IMR-90 (cell line): ENCODE results near the gene PATJ. TPM values are rescaled to one million over a fixed set of nuclear protein-coding genes. Genes with fewer than 3 reads are reported as not detected.

Source experiments
- ATAC-seq: fragments of 200-7000 bp; cut with Tn5 transposase; 2 replicates; pipeline ENCODE4 v1.9.1; 2020; ENCODE audit warnings: low read depth, mild to moderate bottlenecking, moderate library complexity
- BruUV-seq: library from RNA; stranded (reverse); fragments of 400-500 nt; replicated peaks from 2 replicates; lab custom pipeline; 2021; lab: Mats Ljungman, UMichigan
- CTCF ChIA-PET: fragments of 300-600 bp; formaldehyde crosslinking; extraction: SDS; loops from one replicate; lab custom pipeline; 2021; ENCODE audit warnings: antibody characterized with exemption; lab: Yijun Ruan, JAX
- POLR2A ChIA-PET: fragments of 300-600 bp; sonication (Branson Sonifier 250); formaldehyde crosslinking; loops from one replicate; lab custom pipeline; 2022; ENCODE audit warnings: antibody characterized with exemption; ENCODE audit not compliant: unreplicated experiment; lab: Charles Lee
- DNase-seq: peaks from one replicate; pipeline ENCODE4 v3.0.0; 2013
- H2AFZ ChIP-seq: replicated peaks from 2 replicates; pipeline ENCODE3; 2013; ENCODE audit warnings: low read length, mild to moderate bottlenecking; ENCODE audit not compliant: poor library complexity
- H2AK5ac ChIP-seq: 2 replicates; pipeline ENCODE4 v1.6.1; 2013; ENCODE audit warnings: low read depth, low read length, inconsistent platforms
- H2AK9ac ChIP-seq: replicated peaks from 2 replicates; pipeline ENCODE3; 2013; ENCODE audit warnings: mild to moderate bottlenecking, low read depth, low read length, moderate library complexity; ENCODE audit not compliant: poor library complexity
- H2BK120ac ChIP-seq: 2 replicates; pipeline ENCODE4 v1.6.1; 2013; ENCODE audit warnings: low read depth, low read length, inconsistent platforms
- H2BK15ac ChIP-seq: 3 replicates; pipeline ENCODE4 v1.6.1; 2013; ENCODE audit warnings: low read depth, low read length, inconsistent platforms
- H2BK20ac ChIP-seq: 2 replicates; pipeline ENCODE4 v1.6.1; 2013; ENCODE audit warnings: low read depth, mild to moderate bottlenecking, inconsistent platforms, low read length, moderate library complexity
- H2BK5ac ChIP-seq: 2 replicates; pipeline ENCODE4 v1.6.1; 2013; ENCODE audit warnings: mild to moderate bottlenecking, low read depth, low read length, inconsistent platforms; ENCODE audit not compliant: poor library complexity, severe bottlenecking
- H3K14ac ChIP-seq: replicated peaks from 2 replicates; pipeline ENCODE4 v1.6.1; 2013; ENCODE audit warnings: low read depth, low read length, inconsistent platforms
- H3K18ac ChIP-seq: 2 replicates; pipeline ENCODE4 v1.6.1; 2013; ENCODE audit warnings: low read depth, low read length, control low read depth
- H3K23ac ChIP-seq: 2 replicates; pipeline ENCODE4 v1.6.1; 2013; ENCODE audit warnings: low read depth, low read length, inconsistent platforms
- H3K27ac ChIP-seq: 2 replicates; pipeline ENCODE4 v1.5.1; 2013; ENCODE audit warnings: mild to moderate bottlenecking, control low read depth, low read length; ENCODE audit not compliant: insufficient read depth
- H3K27me3 ChIP-seq: 2 replicates; pipeline ENCODE4 v1.6.1; 2013; ENCODE audit warnings: low read length; ENCODE audit not compliant: control insufficient read depth, insufficient read depth
- H3K36me3 ChIP-seq: 2 replicates; pipeline ENCODE4 v1.6.1; 2013; ENCODE audit warnings: low read length, mixed read lengths; ENCODE audit not compliant: control insufficient read depth, insufficient read depth
- H3K4ac ChIP-seq: 2 replicates; pipeline ENCODE4 v1.6.1; 2013; ENCODE audit warnings: low read depth, low read length, inconsistent platforms
- H3K4me1 ChIP-seq: 2 replicates; pipeline ENCODE4 v1.6.1; 2013; ENCODE audit warnings: low read length, mixed read lengths; ENCODE audit not compliant: control insufficient read depth, insufficient read depth
- H3K4me2 ChIP-seq: 2 replicates; pipeline ENCODE4 v1.6.1; 2013; ENCODE audit warnings: low read depth, mild to moderate bottlenecking, control low read depth, low read length, moderate library complexity
- H3K4me3 ChIP-seq: 2 replicates; pipeline ENCODE4 v1.5.1; 2013; ENCODE audit warnings: low read depth, mild to moderate bottlenecking, control low read depth, low read length, moderate library complexity; ENCODE audit not compliant: insufficient read depth
- H3K56ac ChIP-seq: 2 replicates; pipeline ENCODE4 v1.6.1; 2013; ENCODE audit warnings: low read length, inconsistent platforms; ENCODE audit not compliant: insufficient read depth; ENCODE audit errors: extremely low read depth
- H3K79me1 ChIP-seq, 2 experiments: 2 replicates each; pipeline ENCODE4 v1.6.1; 2013; ENCODE audit warnings: low read length in 2 of 2, inconsistent platforms in 1 of 2, low read depth in 1 of 2
- H3K9ac ChIP-seq: 2 replicates; pipeline ENCODE4 v1.6.1; 2013; ENCODE audit warnings: low read depth, low read length, control low read depth
- H3K9me1 ChIP-seq: 2 replicates; pipeline ENCODE4 v1.6.1; 2013; ENCODE audit warnings: low read length, inconsistent platforms; ENCODE audit not compliant: insufficient read depth
- H3K9me3 ChIP-seq: 2 replicates; pipeline ENCODE4 v1.6.1; 2013; ENCODE audit warnings: low read length; ENCODE audit not compliant: control insufficient read depth, insufficient read depth
- H4K20me1 ChIP-seq: 2 replicates; pipeline ENCODE4 v1.6.1; 2013; ENCODE audit warnings: low read length, inconsistent platforms; ENCODE audit not compliant: insufficient read depth
- H4K5ac ChIP-seq: 2 replicates; pipeline ENCODE4 v1.6.1; 2013; ENCODE audit warnings: mild to moderate bottlenecking, low read depth, low read length, control low read depth
- H4K8ac ChIP-seq, 2 experiments: 2 replicates each; pipeline ENCODE4 v1.6.1; 2013; ENCODE audit warnings: low read depth in 2 of 2, low read length in 2 of 2, control low read depth in 1 of 2, inconsistent platforms in 1 of 2
- H4K91ac ChIP-seq: 2 replicates; pipeline ENCODE4 v1.6.1; 2013; ENCODE audit warnings: low read depth, low read length, inconsistent platforms; ENCODE audit not compliant: insufficient read depth
- MXI1 ChIP-seq: IDR thresholded peaks from 2 replicates; pipeline ENCODE4 v1.6.1; 2012; ENCODE audit warnings: low read depth, mild to moderate bottlenecking, low read length, moderate library complexity, borderline replicate concordance
- SMC3 ChIP-seq: fragments of 150-350 bp; IDR thresholded peaks from 2 replicates; pipeline ENCODE4 v1.6.1; 2016; ENCODE audit warnings: low read depth, mild to moderate bottlenecking, antibody characterized with exemption, low read length, moderate library complexity
- WGBS, 2 experiments: methylation state at CpG; one replicate each; pipeline versions ENCODE4 v1.1.5 to v1.1.7; 2013; ENCODE audit warnings: missing lambda C conversion rate in 2 of 2; ENCODE audit not compliant: insufficient read length in 1 of 2; ENCODE audit errors: extremely low coverage in 2 of 2; 5-methylcytosine and 5-hydroxymethylcytosine counted together
- dilution Hi-C: fragments of 300-500 bp; cut with HindIII; formaldehyde crosslinking; loops from one replicate; pipeline ENCODE4 v1.14.3; 2018; ENCODE audit warnings: low sequenced_read_pairs; ENCODE audit not compliant: unreplicated experiment
- in situ Hi-C: fragments of 300-500 bp; cut with MboI; formaldehyde crosslinking; loops from 3 replicates; pipeline ENCODE4 v1.14.3; 2019; ENCODE audit warnings: low sequenced_read_pairs, inconsistent platforms, mixed read lengths
- intact Hi-C: fragments of 100-400 bp; cut with micrococcal nuclease; formaldehyde crosslinking; loops from 2 replicates; pipeline ENCODE4 v1.10.0; 2022
- polyA plus RNA-seq, 3 experiments: library from polyadenylated mRNA; depleted of rRNA; stranded (reverse); fragments of >200 nt; gene quantifications; 2 replicates each; pipeline ENCODE4 v1.2.3, GENCODE V29; 2012; ENCODE audit warnings: low replicate concordance in 1 of 3
- total RNA-seq: library from RNA; depleted of rRNA; stranded (reverse); fragments of >200 nt; gene quantifications from 2 replicates; pipeline ENCODE4 v1.2.3, GENCODE V29; 2012

The PATJ gene
- total and polyA plus RNA-seq, 2 of the 4 experiments (the other 2 are of a cell fraction) = 2.0 to 3.4 TPM

- intact Hi-C loops = no loop called here
- ATAC-seq (no peak), DNase-seq (peak; percentile 28)
- Histone ChIP-seq H2AK5ac (no peak overlapping the region), H2BK20ac (no peak overlapping the region), H4K8ac (no peak overlapping the region), H2BK120ac (no peak overlapping the region), H3K4me3 (no peak overlapping the region), H3K4me1 (no peaks in the 10 kb centered on the region), H3K79me1 (no peaks in the 10 kb centered on the region), H3K4me2 (no peak overlapping the region), H4K20me1 (no peaks in the 10 kb centered on the region), H3K27ac (no peak overlapping the region), H3K56ac (no peak overlapping the region), H2AK9ac (no peak overlapping the region), H4K91ac (no peak overlapping the region), H3K36me3 (no peaks in the 10 kb centered on the region), H3K18ac (no peak overlapping the region), H2BK5ac (no peak overlapping the region), H3K4ac (no peak overlapping the region), H4K5ac (no peak overlapping the region), H2BK15ac (no peak overlapping the region), H3K23ac (no peak overlapping the region), H3K9me3 (no peaks in the 10 kb centered on the region), H3K14ac (no peak overlapping the region), H3K9me1 (no peaks in the 10 kb centered on the region), H2AFZ (no peak overlapping the region), H3K9ac (no peak overlapping the region), H3K27me3 (no peaks in the 10 kb centered on the region)
- dilution Hi-C loops = no loop called here
- ChIA-PET POLR2A (no interaction called here), CTCF (interaction anchor here (0.6 to 1.1 kb wide), 2 partner anchors 9 to 193 kb away, joined by 3 read pairs; no protein-coding TSS in a partner anchor)
- in situ Hi-C loops = no loop called here
- no TSS peak for BruUV-seq
- TF ChIP-seq MXI1 (no peak), SMC3 (no peak)
- 40% methylated on average over 2 of the region's 9 CpGs; no CpG with 5 or more reads in 1 of the 2 experiments for WGBS, 2 experiments
Observed at GRCh38 chr1:61951731-61952580, 209.7 kb downstream of the PATJ start.
